ENCODE measurements around the gene CFAP77. TPM values are rescaled to one million over a fixed set of nuclear protein-coding genes. Genes with fewer than 3 reads are reported as not detected.

CFAP77 gene
- total RNA-seq, 2 donors from 2014 or later: not detected

DNA sequence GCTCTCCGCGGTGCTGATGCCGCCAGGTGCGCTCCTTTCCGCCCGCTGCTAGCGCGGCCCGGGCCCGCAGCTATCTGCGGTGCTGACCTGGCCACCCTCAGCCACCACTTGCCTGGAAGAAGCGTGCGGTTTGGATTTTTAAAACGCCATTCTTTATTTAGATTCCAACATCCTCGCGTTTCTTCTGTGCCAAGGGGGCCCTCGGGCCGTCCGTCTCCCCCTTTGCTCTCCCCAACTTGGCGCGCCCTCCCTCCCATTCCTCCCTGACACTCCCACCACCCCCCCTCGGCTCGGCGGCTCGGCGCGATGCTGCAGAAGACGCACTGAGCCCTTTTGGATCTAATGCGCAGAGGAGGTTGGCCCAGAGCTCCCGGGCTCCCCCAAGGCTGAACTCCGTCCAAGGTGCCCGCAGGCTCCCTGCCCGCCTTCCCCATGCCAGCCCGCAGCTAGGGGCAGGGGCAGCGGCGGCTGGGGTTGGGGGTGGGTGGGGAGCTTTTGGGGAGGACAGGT lies 172.3 kb downstream of the CFAP77 start, which contains the start of gene BARHL1:
Gene BARHL1, plus strand, starts transcription at position 331 of the 510 bp plus-strand sequence. CDS start 192 bp downstream, outside the sequence.
- no peaks in the 10 kb centered on the region for H3K9me3 Mint-ChIP-seq
- peaks cover 37% of the 10 kb centered on the region for H3K27me3 Mint-ChIP-seq
- peak within 1 kb of the TSS; percentile 56 for H3K4me3 Mint-ChIP-seq
- no peak for ATAC-seq (replicated peaks)
- peaks cover 6% of the 10 kb centered on the region for H3K36me3 Mint-ChIP-seq (ENCODE audit: low read depth)
- no peaks in the 10 kb centered on the region for H3K4me1 Mint-ChIP-seq
- H3K27ac Mint-ChIP-seq: no peak within 1 kb of the TSS

DNA sequence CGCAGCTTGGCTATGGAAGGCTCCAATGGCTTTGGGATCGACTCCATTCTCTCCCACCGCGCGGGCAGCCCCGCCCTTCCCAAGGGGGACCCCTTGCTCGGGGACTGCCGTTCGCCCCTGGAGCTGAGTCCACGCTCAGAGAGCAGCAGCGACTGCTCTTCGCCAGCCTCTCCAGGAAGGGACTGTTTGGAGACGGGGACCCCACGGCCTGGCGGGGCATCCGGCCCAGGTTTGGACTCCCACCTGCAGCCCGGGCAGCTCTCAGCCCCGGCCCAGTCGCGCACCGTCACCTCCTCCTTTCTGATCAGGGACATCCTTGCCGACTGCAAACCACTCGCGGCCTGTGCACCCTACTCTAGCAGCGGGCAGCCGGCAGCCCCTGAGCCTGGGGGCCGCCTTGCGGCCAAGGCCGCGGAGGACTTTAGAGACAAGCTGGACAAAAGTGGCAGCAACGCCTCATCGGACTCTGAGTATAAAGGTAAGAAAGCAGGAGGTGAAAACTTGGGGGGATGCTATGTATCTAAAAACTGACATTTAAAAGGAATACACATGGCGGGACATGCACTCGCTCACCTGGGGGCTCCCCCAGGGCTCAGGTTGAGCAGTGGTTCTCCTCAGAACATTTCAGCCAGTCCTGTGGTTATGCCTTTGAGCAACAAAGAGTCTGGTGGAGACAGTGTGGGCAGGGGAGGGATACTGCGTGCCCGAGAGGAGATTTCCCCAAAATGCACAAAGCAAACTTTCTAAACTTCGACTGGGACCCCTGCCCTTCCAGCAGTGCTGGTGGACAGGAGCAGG lies 173.0 kb downstream of the CFAP77 start:
- Mint-ChIP-seq H3K4me1 (no peaks in the 10 kb centered on the region), H3K27me3 (peaks cover 37% of the 10 kb centered on the region), H3K4me3 (no peak overlapping the region), H3K36me3 (ENCODE audit: low read depth) (peaks cover 6% of the 10 kb centered on the region), H3K9me3 (no peaks in the 10 kb centered on the region), H3K27ac (no peak overlapping the region)
- no peak for ATAC-seq (replicated peaks)

DNA sequence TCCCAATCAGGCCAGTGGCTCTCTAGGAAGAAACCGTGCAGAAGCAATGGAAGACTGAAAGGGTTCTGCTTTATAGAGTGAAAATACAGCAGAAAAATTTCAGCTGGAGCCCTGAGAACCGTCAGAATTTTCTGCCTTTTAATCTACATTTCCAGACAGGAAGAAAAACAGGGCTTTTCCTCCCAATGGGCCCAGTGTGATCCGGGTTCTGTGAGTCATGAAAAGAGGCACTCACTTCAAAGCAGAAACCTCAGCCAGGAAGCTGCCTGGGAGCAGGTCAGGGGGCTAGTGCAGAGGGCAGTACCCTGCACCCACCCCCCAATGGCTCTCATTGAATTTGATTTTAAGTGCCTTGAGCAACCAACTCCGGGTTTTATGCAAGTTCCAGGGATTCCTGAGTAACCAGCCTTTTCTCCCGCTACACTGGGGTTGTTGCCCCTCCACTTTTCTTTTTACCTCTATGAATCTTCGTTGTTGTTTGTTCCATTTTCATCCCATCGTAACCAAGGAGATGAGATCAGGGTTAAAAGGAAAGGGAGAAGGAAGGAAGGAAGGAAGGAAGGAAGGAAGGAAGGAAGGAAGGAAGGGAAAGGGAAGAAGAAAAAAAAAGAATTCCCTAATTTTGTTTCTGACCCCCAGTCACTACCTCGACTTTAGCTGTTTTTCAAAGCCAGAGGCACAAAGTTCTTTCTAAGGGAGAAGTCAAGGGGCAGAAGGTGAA lies 173.7 kb downstream of the CFAP77 start:
- no peak overlapping the region for H3K27ac Mint-ChIP-seq
- H3K9me3 Mint-ChIP-seq: no peaks in the 10 kb centered on the region
- H3K4me1 Mint-ChIP-seq: no peaks in the 10 kb centered on the region
- H3K36me3 Mint-ChIP-seq (ENCODE audit: low read depth): peaks cover 6% of the 10 kb centered on the region
- no peak for ATAC-seq (replicated peaks)
- no peak overlapping the region for H3K4me3 Mint-ChIP-seq
- H3K27me3 Mint-ChIP-seq: peaks cover 39% of the 10 kb centered on the region

DNA sequence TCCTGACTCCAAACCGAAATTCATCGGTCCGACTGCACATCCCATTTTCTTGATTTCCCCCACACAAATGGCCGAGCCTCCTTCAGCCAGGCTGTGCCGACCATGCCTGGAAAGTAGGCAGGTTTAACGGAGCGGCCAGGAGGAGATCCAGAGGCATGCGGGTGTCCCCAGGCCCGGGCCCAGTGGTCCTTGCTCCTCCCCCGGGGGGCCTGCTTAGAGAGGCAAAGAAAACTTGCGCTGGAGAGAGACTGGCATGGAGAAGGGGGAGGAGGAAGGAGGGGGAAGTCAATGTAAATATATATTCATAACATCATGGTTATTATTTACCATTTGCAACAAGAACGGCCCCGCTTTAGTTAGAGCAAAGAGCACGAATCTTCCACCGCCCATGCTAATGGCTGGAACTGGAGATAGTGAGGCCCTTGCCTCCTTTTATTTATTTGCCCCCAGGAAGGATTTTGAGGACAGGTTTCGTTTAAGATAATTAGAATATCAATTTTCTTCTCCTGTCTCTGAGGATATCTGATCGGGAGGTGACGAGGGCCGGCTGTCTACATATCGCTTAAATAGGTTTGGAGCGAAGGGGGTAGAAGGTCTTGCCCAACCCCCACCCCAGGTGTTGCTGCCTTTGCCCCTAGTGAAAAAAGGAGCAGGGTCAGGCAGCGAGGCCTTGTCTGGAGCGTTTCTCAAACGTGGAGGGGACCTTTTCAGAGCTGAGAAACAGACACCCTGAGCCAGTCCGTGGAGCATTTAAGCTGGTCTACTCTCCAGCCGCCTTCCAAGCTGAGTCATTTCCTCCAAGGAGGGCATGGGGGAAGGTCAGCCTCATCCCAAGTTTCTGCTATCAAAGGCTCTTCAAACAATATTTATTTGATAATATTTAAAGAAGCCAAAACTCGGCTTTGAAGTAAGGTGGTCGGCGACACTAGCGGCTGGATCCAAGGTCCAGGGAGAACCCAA lies 174.9 kb downstream of the CFAP77 start:
- no peak overlapping the region for H3K4me3 Mint-ChIP-seq

DNA sequence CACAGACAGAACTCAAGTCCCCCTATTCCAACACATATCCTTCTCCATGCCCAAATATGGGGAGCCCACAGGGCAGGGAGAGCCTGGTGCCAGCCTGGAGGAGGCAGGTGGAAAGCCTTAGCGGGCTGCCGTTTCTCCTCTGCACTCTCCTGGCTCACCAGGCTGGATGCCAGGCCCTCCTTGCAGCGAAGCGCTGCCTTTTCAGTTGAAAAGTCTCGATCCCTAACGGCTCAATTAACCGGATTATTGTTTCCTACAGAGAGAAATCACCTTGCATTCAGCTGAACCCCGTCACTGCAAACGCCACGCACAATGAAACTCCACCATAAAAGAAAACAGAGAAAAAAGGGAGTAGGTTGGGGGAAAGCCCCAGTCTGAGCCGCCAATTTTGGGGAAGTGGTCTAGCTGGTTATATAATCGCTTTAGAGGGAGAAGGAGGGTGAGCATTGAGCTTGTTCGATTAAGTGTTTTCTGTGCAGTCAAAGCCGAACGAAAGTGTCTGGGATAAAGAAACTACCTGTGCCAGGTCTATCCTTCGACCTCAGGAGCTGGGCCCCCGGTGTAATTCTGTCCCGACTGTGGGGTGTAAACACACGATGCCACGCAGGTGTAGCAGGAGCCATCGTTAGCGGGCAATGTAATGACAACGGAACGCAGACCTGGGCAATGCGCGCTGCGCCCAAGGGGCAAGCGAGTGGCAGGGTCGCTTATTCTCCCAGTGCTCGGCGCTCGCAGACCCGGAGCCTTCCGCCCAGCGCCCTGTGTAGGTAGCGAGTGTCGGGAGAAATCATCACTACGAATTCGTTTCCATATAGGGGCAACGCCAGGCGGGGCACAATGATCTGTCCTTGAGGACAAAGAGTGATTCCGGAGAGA lies 176.2 kb downstream of the CFAP77 start:
- ATAC-seq (replicated peaks): no peak
- Mint-ChIP-seq H3K27ac (no peak overlapping the region), H3K4me1 (no peaks in the 10 kb centered on the region), H3K4me3 (no peak overlapping the region), H3K36me3 (ENCODE audit: low read depth) (peaks cover 6% of the 10 kb centered on the region), H3K27me3 (peaks cover 33% of the 10 kb centered on the region), H3K9me3 (no peaks in the 10 kb centered on the region)

More for the DNA sequence above, 174.9 kb downstream of the CFAP77 start:
- Mint-ChIP-seq H3K27ac (no peak overlapping the region), H3K4me1 (no peaks in the 10 kb centered on the region), H3K9me3 (no peaks in the 10 kb centered on the region), H3K36me3 (ENCODE audit: low read depth) (peaks cover 6% of the 10 kb centered on the region), H3K27me3 (peaks cover 33% of the 10 kb centered on the region)
- ATAC-seq (replicated peaks): no peak

DNA sequence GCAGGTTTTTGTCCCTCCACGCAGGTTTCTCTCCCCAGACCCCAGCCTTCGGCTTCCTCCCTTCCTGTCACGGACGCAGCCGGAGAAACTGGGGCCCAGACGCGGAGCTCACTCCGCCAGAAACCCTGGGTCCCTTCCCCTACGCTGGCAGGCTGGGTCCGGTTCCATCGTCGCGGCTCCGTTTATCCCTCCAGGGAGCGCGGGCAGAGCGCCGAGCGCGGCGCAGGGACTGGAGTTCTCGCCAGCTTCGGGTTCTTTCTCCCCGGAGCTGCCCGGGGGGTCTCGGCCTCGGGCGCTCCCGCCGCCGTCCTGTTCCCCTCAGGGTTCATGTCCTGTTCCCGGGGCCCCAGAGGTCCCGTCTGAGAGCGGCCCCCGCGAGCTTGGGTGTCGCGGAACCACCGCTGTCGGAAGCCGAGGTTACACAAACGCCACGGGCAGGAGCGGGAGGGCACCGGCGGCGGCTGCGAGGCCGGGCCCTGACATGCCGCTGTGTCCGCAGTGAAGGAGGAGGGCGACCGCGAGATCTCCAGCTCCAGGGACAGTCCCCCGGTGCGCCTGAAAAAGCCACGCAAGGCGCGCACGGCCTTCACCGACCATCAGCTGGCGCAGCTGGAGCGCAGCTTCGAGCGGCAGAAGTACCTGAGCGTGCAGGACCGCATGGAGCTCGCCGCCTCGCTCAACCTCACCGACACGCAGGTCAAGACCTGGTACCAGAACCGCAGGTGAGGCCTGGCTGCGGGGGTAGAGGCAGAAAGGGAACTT lies 177.0 kb downstream of the CFAP77 start:
- Mint-ChIP-seq H3K27me3 (peaks cover 37% of the 10 kb centered on the region), H3K36me3 (ENCODE audit: low read depth) (peaks cover 2% of the 10 kb centered on the region), H3K4me1 (no peaks in the 10 kb centered on the region), H3K4me3 (no peak overlapping the region), H3K27ac (no peak overlapping the region), H3K9me3 (no peaks in the 10 kb centered on the region)
- ATAC-seq (replicated peaks): no peak

DNA sequence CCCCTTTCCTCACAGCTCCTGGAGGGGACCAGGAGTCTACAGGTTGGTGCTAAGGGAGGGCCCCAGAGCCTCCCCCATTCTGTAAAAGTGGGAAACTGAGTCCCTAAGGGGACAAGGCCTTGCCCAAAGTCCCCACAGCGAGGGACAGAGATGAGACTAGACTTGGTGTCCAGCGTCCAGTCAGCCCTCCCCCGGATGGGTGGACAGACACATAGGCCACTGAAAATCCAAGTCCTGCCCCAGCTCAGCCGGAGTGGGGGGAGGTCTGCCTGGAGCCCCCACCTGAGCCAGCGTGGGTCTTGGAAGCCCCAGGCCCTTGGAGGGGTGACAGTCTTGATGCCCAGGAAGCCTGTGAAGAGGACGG lies 177.6 kb downstream of the CFAP77 start:
- H3K9me3 Mint-ChIP-seq: no peaks in the 10 kb centered on the region
- H3K4me3 Mint-ChIP-seq: no peak overlapping the region
- no peak for ATAC-seq (replicated peaks)
- H3K27me3 Mint-ChIP-seq: peaks cover 41% of the 10 kb centered on the region
- H3K27ac Mint-ChIP-seq: no peak overlapping the region
- H3K4me1 Mint-ChIP-seq: no peaks in the 10 kb centered on the region
- peaks cover 7% of the 10 kb centered on the region for H3K36me3 Mint-ChIP-seq (ENCODE audit: low read depth)

DNA sequence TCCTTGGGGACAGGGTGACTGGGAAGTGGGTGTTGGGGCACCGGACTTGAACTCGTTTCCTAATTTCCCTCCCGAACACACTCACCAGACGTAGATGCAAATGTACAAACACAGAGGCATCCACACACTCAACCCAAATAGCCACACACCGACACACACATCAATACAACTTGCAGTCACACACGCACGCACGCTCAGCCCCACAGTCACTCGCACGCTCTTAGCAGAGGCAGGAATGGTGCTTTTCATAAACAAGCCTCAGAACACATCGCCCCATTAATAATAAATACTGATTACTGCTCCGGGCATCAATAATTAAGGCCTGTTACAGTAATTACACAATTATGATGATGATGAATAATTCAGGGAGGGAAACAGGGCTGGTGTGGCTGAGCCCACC lies 178.1 kb downstream of the CFAP77 start:
- ATAC-seq (replicated peaks): no peak
- no peak overlapping the region for H3K4me3 Mint-ChIP-seq
- no peaks in the 10 kb centered on the region for H3K4me1 Mint-ChIP-seq

DNA sequence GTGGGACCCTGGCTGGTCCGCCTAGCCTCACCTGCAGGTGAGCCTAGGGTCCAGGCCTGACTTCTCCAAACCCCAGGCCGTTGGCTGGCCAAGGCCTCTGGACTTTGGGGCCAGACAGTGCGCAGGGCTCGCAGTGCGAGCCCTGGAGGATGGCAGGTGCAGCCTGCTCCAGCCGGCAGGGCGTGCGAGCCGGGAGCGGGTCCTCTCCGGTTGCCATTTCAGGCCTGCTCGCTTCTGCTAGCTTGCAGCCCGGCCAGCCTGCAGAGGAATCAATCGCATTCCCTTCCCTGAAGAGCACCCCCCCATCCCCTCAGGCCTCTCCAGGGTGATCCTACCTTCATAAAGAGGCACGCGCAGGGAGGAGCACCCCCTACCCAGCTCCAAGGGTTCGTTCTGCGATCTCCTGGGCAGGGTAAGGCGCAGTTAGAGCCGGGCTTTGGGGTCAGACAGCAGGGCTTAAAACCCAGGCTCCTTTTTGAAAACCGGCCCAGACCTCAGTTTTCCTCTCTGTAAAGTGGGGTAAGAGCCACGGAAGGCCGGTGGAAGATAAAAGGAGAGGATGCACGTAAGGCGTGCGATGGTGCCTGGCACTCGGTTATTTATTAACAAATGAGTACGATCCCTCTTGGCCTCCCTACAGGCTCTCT lies 178.6 kb downstream of the CFAP77 start:
- Mint-ChIP-seq H3K36me3 (ENCODE audit: low read depth) (peaks cover 17% of the 10 kb centered on the region), H3K27me3 (peaks cover 43% of the 10 kb centered on the region), H3K4me3 (no peak overlapping the region), H3K27ac (no peak overlapping the region), H3K9me3 (no peaks in the 10 kb centered on the region), H3K4me1 (no peaks in the 10 kb centered on the region)
- ATAC-seq (replicated peaks): no peak

More for the DNA sequence above, 178.1 kb downstream of the CFAP77 start:
- Mint-ChIP-seq H3K9me3 (no peaks in the 10 kb centered on the region), H3K36me3 (ENCODE audit: low read depth) (peaks cover 12% of the 10 kb centered on the region), H3K27me3 (peaks cover 42% of the 10 kb centered on the region), H3K27ac (no peak overlapping the region)

DNA sequence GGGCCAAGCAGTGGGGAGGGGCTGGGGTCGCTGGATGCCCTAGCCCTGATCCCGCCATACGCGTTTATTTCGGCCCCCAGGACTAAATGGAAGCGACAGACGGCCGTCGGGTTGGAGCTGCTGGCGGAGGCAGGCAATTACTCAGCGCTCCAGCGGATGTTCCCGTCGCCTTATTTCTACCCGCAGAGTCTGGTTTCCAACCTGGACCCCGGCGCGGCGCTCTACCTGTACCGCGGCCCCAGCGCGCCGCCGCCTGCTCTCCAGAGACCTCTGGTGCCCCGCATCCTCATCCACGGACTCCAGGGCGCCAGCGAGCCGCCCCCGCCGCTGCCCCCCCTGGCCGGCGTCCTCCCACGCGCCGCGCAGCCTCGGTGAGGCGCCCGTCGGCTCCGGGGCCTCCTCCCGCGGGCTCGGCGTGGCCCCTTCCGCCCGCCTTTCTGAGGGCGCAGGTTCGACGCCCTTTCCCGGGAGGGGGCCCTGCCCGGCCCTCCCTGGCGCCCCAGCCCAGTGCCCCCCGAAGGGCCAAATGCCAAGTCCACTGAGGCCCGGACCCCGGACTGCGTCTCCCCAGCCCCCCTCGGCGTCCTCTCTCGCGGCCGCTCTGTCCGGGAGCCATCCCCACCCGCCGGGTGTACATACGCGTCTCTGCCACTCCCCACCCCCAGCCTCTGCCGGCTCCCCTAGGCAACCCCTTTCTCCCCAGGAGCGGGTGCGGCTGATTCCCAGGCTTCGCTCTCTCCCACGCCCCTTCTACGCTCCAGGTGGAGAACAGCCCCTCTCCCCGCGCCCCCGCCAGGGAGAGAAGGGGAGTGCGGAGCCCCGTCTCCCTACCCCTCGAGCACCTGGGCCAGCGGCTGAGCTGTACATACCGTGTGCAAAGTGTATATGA lies 179.4 kb downstream of the CFAP77 start:
- Mint-ChIP-seq H3K4me3 (no peak overlapping the region), H3K27me3 (peaks cover 41% of the 10 kb centered on the region), H3K9me3 (no peaks in the 10 kb centered on the region), H3K4me1 (no peaks in the 10 kb centered on the region), H3K36me3 (ENCODE audit: low read depth) (peaks cover 25% of the 10 kb centered on the region), H3K27ac (no peak overlapping the region)
- ATAC-seq (replicated peaks): no peak

DNA sequence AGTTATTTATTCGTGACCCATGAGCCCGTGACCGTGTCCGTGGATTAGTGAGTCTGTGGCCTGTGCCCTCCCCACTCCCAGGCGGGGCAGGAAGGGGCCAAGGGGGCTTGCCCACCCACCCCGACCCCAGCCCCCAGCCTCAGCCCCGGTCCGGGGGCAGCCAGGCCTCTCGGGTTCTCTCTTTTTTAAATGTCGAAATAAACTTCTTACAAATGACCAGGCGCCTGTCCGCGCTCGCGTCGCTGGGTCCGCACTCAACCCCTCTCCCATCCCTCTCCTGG lies 180.0 kb downstream of the CFAP77 start:
- H3K4me3 Mint-ChIP-seq: no peak overlapping the region
- no peak overlapping the region for H3K27ac Mint-ChIP-seq
- no peak for ATAC-seq (replicated peaks)
- no peaks in the 10 kb centered on the region for H3K4me1 Mint-ChIP-seq
- H3K36me3 Mint-ChIP-seq (ENCODE audit: low read depth): peaks cover 31% of the 10 kb centered on the region
- no peaks in the 10 kb centered on the region for H3K9me3 Mint-ChIP-seq
- peaks cover 35% of the 10 kb centered on the region for H3K27me3 Mint-ChIP-seq

Measured in activated T-helper 17 cell treated with anti-CD3 and anti-CD28 coated beads, Interleukin-2, amount 50 U/mL, for 72 hours (primary cell).